ENCODE results near the gene CERS2.
"Not testable (repeated sequence)": the region's sequence is repeated elsewhere in the genome, so short reads cannot be mapped to it uniquely, and the experiment has no call there.

Gene CERS2

DNA sequence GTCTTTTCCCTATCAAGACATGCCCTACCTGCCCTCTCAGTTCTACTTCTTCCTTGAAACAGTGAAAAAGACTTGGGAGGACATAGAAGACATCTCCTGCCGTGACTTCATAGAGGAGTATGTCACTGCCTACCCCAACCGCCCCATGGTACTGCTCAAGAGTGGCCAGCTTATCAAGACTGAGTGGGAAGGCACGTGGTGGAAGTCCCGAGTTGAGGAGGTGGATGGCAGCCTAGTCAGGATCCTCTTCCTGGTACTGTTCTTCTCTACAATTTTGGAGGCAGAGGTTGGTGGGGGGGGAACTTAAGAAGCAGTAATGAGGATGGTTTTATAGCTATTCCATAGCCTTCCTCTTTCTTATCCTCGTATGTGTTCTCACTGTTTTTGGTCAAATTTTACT, 29.8 kb downstream of the CERS2 start:
- H3K27ac ChIP-seq: no peak overlapping the region
- no peaks in the 10 kb centered on the region for H3K79me2 ChIP-seq (ENCODE audit: insufficient read depth, low read depth)
- no peaks in the 10 kb centered on the region for H3K4me1 ChIP-seq (ENCODE audit: low read depth, poor library complexity, severe bottlenecking)
- peaks cover 41% of the 10 kb centered on the region; the same call in 1 of the 2 replicates for H3K36me3 ChIP-seq (ENCODE audit: insufficient read depth)
- no peak overlapping the region for H2AFZ ChIP-seq (ENCODE audit: low read depth)
- no peaks in the 10 kb centered on the region for H4K20me1 ChIP-seq (ENCODE audit: insufficient read depth)
- H3K4me2 ChIP-seq: no peak overlapping the region
- TF ChIP-seq, protein P1, sequence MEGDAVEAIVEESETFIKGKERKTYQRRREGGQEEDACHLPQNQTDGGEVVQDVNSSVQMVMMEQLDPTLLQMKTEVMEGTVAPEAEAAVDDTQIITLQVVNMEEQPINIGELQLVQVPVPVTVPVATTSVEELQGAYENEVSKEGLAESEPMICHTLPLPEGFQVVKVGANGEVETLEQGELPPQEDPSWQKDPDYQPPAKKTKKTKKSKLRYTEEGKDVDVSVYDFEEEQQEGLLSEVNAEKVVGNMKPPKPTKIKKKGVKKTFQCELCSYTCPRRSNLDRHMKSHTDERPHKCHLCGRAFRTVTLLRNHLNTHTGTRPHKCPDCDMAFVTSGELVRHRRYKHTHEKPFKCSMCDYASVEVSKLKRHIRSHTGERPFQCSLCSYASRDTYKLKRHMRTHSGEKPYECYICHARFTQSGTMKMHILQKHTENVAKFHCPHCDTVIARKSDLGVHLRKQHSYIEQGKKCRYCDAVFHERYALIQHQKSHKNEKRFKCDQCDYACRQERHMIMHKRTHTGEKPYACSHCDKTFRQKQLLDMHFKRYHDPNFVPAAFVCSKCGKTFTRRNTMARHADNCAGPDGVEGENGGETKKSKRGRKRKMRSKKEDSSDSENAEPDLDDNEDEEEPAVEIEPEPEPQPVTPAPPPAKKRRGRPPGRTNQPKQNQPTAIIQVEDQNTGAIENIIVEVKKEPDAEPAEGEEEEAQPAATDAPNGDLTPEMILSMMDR (conservative IDR thresholded peaks at IDR 0.05; ENCODE audit: low read depth, low read length): no peak
- no peak overlapping the region for H3K9ac ChIP-seq
- no peaks in the 10 kb centered on the region for H3K27me3 ChIP-seq (ENCODE audit: insufficient read depth, low read depth)
- no peak overlapping the region for H3K4me3 ChIP-seq (IDR thresholded peaks at IDR 0.05; ENCODE audit: insufficient read depth, low read depth, low read length)

DNA sequence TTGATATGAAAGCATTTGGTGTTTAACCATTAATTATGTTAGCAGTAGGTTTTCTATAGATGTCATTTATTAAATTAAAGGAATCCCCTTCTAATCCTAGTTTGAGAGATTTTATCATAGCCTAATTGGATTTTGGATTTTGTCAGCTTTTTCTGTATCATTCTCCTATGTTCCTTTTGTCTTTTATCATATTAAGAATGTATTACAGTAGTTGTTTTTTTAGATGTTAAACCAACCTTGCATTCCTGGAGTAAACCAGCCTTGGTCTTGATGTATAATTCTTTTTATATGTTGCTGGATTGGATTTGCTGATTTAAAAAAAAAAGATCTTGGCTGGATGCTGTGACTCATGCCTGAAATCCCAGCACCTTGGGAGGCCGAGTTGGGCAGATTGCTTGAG, 42.9 kb downstream of the CERS2 start:
- Histone ChIP-seq H3K4me2 (no peak overlapping the region), H3K9ac (no peak overlapping the region), H4K20me1 (ENCODE audit: insufficient read depth) (no peaks in the 10 kb centered on the region), H3K4me1 (ENCODE audit: low read depth, poor library complexity, severe bottlenecking) (peaks cover 9% of the 10 kb centered on the region), H3K4me3 (IDR thresholded peaks at IDR 0.05; ENCODE audit: insufficient read depth, low read depth, low read length) (peak overlapping the region; percentile 13), H3K36me3 (ENCODE audit: insufficient read depth) (peaks cover 30% of the 10 kb centered on the region; the same call in 1 of the 2 replicates), H3K27me3 (ENCODE audit: insufficient read depth, low read depth) (no peaks in the 10 kb centered on the region), H3K27ac (no peak overlapping the region), H2AFZ (ENCODE audit: low read depth) (no peak overlapping the region), H3K79me2 (ENCODE audit: insufficient read depth, low read depth) (peaks cover 12% of the 10 kb centered on the region; the same call in 1 of the 2 replicates)
- TF ChIP-seq, protein P1 (conservative IDR thresholded peaks at IDR 0.05; ENCODE audit: low read depth, low read length): no peak

DNA sequence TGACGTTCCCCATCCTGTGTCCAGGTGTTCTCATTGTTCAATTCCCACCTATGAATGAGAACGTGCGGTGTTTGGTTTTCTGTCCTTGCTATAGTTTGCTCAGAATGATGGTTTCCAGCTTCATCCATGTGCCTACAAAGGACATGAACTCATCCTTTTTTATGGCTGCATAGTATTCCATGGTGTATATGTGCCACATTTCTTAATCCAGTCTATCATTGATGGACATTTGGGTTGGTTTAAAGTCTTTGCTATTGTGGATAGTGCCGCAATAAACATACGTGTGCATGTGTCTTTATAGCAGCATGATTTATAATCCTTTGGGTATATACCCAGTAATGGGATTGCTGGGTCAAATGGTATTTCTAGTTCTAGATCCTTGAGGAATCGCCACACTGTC, 45.9 kb downstream of the CERS2 start:
- H3K4me3 ChIP-seq (IDR thresholded peaks at IDR 0.05; ENCODE audit: insufficient read depth, low read depth, low read length): not testable (repeated sequence)
- H3K36me3 ChIP-seq (ENCODE audit: insufficient read depth): peaks cover 30% of the 10 kb centered on the region; the same call in 1 of the 2 replicates

DNA sequence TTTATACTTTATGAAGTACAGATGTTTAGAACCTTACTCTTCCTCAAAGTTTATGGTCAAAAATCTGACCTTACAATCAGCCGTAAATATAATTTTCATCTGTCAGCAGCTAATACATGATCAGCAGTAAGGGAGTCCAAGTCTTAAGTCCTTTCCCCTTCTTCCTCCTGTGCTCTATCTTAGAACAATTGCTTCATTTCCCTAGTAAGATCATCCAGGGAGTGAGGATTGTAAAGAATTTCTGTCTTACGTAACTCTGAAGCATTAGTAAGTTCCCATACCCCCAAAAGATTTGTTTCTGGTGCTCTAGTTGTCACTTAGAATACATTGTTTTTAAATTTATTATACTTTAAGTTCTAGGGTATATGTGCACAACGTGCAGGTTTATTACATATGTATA, 46.3 kb downstream of the CERS2 start:
- TF ChIP-seq, protein P1 (conservative IDR thresholded peaks at IDR 0.05; ENCODE audit: low read depth, low read length): no peak
- peaks cover 30% of the 10 kb centered on the region; the same call in 1 of the 2 replicates for H3K36me3 ChIP-seq (ENCODE audit: insufficient read depth)
- no peak overlapping the region for H3K9ac ChIP-seq
- no peak overlapping the region for H3K4me2 ChIP-seq
- H3K27me3 ChIP-seq (ENCODE audit: insufficient read depth, low read depth): no peaks in the 10 kb centered on the region
- H3K4me1 ChIP-seq (ENCODE audit: low read depth, poor library complexity, severe bottlenecking): peaks cover 14% of the 10 kb centered on the region
- no peaks in the 10 kb centered on the region for H4K20me1 ChIP-seq (ENCODE audit: insufficient read depth)
- H3K79me2 ChIP-seq (ENCODE audit: insufficient read depth, low read depth): peaks cover 14% of the 10 kb centered on the region; the same call in 1 of the 2 replicates
- H3K27ac ChIP-seq: no peak overlapping the region
- H3K4me3 ChIP-seq (IDR thresholded peaks at IDR 0.05; ENCODE audit: insufficient read depth, low read depth, low read length): no peak overlapping the region
- no peak overlapping the region for H2AFZ ChIP-seq (ENCODE audit: low read depth)

More for the DNA sequence above, 45.9 kb downstream of the CERS2 start:
- H4K20me1 ChIP-seq (ENCODE audit: insufficient read depth); H3K27ac ChIP-seq; H3K4me2 ChIP-seq; H3K9ac ChIP-seq; H2AFZ ChIP-seq (ENCODE audit: low read depth); H3K27me3 ChIP-seq (ENCODE audit: insufficient read depth, low read depth): not testable (repeated sequence)
- Histone ChIP-seq H3K79me2 (ENCODE audit: insufficient read depth, low read depth) (peaks cover 14% of the 10 kb centered on the region; the same call in 1 of the 2 replicates), H3K4me1 (ENCODE audit: low read depth, poor library complexity, severe bottlenecking) (peaks cover 14% of the 10 kb centered on the region)

DNA sequence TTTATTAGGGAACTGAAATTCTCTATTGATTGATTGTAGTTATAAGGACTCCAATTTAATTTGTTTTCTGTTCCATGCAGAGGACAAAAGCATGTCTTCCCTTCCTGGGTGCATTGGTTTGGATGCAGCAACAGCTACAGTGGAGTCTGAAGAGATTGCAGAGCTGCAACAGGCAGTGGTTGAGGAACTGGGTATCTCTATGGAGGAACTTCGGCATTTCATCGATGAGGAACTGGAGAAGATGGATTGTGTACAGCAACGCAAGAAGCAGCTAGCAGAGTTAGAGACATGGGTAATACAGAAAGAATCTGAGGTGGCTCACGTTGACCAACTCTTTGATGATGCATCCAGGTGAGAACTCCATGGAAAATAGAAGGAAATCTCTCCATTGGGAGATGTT, 47.0 kb downstream of the CERS2 start:
- peaks cover 14% of the 10 kb centered on the region; the same call in 1 of the 2 replicates for H3K79me2 ChIP-seq (ENCODE audit: insufficient read depth, low read depth)
- peak overlapping the region; percentile 73; the same call in 1 of the 2 replicates for H3K4me2 ChIP-seq
- no peak overlapping the region for H2AFZ ChIP-seq (ENCODE audit: low read depth)
- H3K27ac ChIP-seq: no peak overlapping the region
- H3K9ac ChIP-seq: no peak overlapping the region
- peaks cover 27% of the 10 kb centered on the region; the same call in 1 of the 2 replicates for H3K36me3 ChIP-seq (ENCODE audit: insufficient read depth)
- TF ChIP-seq, protein P1 (conservative IDR thresholded peaks at IDR 0.05; ENCODE audit: low read depth, low read length): no peak
- H4K20me1 ChIP-seq (ENCODE audit: insufficient read depth): no peaks in the 10 kb centered on the region
- no peaks in the 10 kb centered on the region for H3K27me3 ChIP-seq (ENCODE audit: insufficient read depth, low read depth)
- no peak overlapping the region for H3K4me3 ChIP-seq (IDR thresholded peaks at IDR 0.05; ENCODE audit: insufficient read depth, low read depth, low read length)
- H3K4me1 ChIP-seq (ENCODE audit: low read depth, poor library complexity, severe bottlenecking): peaks cover 19% of the 10 kb centered on the region

All from KMS-11 (cell line).